ENCODE results near the gene MNX1.

Gene MNX1

DNA sequence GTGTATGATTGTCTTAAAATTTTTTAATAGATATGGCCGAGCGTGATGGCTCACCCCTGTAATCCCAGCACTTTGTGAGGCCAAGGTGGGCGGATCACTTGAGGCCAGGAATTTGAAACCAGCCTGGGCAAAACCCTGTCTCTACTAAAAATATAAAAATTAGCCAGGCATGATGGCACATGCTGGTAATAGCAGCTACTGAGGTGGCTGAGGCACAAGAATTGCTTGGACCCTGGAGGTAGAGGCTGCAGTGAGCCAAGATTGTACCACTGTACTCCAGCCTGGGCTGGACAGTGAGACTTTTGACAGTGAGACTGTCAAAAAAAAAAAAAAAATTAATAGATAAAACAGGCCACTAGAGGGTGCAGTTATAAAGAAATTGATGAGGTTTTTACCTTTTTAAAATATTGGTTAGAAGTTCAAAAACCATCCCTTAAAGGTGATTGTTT is 40.5 kb downstream of the MNX1 start:
- TF ChIP-seq, protein P1, sequence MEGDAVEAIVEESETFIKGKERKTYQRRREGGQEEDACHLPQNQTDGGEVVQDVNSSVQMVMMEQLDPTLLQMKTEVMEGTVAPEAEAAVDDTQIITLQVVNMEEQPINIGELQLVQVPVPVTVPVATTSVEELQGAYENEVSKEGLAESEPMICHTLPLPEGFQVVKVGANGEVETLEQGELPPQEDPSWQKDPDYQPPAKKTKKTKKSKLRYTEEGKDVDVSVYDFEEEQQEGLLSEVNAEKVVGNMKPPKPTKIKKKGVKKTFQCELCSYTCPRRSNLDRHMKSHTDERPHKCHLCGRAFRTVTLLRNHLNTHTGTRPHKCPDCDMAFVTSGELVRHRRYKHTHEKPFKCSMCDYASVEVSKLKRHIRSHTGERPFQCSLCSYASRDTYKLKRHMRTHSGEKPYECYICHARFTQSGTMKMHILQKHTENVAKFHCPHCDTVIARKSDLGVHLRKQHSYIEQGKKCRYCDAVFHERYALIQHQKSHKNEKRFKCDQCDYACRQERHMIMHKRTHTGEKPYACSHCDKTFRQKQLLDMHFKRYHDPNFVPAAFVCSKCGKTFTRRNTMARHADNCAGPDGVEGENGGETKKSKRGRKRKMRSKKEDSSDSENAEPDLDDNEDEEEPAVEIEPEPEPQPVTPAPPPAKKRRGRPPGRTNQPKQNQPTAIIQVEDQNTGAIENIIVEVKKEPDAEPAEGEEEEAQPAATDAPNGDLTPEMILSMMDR (IDR thresholded peaks at IDR 0.05; ENCODE audit: low read depth, low read length), result peak; percentile 23
- no peak for DNase-seq (ENCODE audit: extremely low read depth, low read depth)

DNA sequence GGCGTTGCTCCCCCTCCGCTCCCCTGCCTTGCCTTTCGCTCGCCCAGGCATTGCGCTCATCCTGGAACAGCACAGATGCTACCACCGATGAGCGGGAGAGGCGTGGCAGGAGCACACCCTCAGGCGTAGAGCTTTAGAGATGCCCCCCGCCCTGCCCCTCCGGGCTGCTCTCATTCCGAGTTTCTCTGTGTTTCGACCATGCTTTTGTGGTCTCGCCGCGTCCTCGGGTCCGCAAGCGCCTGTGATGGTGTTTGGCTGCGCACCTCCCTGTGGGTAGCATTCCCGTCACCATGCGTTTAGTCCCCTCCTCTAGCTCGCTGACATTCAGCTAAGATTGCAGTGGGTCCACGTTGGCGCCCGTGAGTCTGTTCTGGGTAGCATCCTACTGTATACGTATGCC is 42.3 kb downstream of the MNX1 start:
- TF ChIP-seq, protein P1 (IDR thresholded peaks at IDR 0.05; ENCODE audit: low read depth, low read length), result no peak
- DNase-seq (ENCODE audit: extremely low read depth, low read depth), result no peak

DNA sequence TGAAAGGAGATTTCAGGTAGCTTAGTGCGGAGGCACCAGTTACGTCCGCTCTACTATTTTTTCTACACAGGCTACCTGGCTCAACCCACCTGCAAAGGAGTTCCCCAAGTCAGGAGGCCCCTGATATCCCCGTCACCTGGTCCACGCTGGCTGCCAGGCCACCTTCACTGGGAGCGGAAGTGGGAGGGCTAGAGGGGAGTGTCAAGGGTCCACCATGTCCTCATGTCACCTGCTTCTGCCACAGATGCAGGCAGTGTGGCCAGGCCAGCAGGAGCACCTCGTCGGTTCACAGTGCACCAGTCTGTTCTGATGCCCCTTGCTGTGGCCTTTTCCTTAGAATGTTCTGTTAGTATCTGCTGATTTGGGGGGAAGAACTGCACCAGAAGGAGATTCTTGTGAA is 44.1 kb downstream of the MNX1 start:
- TF ChIP-seq, protein P1 (IDR thresholded peaks at IDR 0.05; ENCODE audit: low read depth, low read length), result no peak
- DNase-seq (ENCODE audit: extremely low read depth, low read depth), result no peak

DNA sequence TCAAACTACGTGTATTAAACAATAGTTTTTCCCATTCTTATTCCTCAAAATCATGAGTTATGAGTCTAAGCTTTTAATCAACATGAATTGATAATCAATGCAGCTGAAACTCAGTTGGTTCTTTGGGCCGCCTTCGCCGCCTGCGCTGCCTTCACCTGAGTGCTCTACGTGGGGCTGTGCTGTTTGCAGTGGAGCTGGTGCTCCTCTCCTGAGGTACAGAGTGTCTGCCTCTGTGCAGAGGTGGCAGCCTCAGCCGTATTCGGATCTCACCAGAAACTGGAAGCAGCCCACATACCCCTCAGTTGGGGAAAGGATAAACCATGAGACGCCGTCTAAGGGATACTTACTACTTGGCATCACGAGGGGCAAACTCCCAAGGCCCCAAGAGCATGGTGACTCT is 45.5 kb downstream of the MNX1 start:
- TF ChIP-seq, protein P1 (IDR thresholded peaks at IDR 0.05; ENCODE audit: low read depth, low read length), result no peak
- DNase-seq (ENCODE audit: extremely low read depth, low read depth), result no peak

DNA sequence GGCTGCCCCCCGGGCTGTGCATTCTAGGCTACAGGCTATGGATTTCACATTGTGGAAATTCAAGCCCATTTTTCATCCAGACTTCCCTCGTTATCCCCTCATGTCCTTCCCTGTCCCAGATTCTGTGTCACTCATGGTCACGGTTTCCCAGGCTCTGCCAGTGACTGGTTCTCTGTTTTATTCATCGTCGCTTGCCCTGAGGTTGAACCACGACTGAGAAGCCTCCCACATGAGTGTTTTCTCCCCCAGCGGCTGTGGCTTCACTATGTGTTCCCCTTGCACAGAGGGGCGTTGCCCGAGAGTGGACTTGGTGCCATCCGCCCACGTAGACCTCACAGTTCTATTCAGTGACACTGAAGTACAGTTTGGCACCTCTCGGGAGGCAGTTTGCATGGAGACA is 47.0 kb downstream of the MNX1 start:
- DNase-seq (ENCODE audit: extremely low read depth, low read depth), result no peak
- TF ChIP-seq, protein P1 (IDR thresholded peaks at IDR 0.05; ENCODE audit: low read depth, low read length), result no peak

DNA sequence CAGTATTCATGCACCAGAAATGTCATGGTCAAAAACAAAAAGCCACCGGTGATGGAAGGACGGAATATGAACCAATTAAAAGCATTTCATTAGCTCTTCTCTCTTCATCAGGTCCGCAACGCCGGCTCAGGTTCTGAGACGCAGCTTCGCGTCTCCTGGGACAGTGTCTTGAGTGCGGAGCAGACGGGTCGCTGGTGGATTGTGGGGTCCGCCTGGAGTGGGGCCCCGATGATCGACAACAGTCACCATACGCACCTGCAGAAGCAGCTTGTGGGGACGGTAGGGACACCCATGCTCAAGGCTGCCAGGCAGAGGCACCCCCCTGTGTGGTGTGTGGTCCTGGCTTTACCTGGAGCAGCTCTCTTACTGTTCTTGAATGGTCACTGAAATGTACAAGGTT is 47.6 kb downstream of the MNX1 start:
- TF ChIP-seq, protein P1 (IDR thresholded peaks at IDR 0.05; ENCODE audit: low read depth, low read length), result no peak
- no peak for DNase-seq (ENCODE audit: extremely low read depth, low read depth)

DNA sequence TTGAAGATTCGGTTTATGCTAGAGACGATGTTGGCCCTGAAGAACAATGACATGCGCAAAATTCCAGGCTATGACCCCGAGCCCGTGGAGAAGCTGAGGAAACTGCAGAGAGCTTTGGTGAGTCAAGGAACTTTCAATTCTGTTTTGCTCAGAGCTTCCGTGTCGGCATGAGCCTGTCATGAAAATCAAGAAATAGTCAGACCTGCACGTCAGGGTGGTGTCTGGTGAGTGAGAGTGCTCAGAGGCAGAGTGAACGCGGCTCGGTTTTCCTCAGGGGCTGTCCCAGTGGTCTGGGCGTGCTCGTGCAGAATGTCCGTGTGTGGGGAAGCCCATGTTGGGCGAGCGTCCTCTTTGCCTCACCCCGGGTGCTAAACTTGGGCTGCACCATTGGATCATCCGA is 48.3 kb downstream of the MNX1 start:
- no peak for DNase-seq (ENCODE audit: extremely low read depth, low read depth)
- TF ChIP-seq, protein P1 (IDR thresholded peaks at IDR 0.05; ENCODE audit: low read depth, low read length), result no peak

All from AG09319 (cell line).